ENCODE results near the gene RORB.

RORB gene

DNA sequence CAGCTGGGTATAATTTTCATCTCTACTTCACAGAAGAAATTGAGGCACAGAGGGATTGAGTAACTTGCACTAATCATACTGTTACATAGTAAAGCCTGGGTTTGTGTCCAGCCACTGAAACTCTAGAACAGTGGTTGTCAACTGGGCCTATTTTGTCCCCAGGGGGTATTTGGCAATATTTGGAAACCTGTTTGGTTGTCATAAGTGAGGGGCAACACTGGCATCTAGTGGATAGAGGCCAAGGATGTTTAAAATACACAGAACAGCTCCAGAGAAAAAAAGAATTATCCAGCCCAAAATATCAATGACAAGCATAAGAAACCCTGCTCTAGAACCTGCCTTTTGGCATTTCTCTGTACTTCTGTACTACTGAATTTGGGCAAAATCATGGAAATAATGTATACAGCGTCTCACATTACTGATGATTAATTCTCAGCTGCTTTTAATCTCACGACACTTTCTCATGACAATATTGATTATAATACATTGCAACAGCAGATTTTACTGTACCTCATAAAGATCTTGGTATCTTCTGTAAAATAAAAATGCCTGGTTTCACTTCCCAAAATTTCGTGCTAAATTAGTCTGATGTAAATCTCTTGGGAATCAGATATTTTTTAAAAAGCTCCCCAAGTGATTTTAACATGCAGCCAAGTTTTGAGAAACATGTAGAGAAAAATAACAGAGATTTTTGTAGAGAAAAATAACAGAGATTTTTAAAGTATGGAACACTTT lies 112.7 kb downstream of the RORB start:
- no peak for DNase-seq

GRCh38 chr9:74610523-74611061 lies 113.5 kb downstream of the RORB start:
- no peak for DNase-seq

DNA sequence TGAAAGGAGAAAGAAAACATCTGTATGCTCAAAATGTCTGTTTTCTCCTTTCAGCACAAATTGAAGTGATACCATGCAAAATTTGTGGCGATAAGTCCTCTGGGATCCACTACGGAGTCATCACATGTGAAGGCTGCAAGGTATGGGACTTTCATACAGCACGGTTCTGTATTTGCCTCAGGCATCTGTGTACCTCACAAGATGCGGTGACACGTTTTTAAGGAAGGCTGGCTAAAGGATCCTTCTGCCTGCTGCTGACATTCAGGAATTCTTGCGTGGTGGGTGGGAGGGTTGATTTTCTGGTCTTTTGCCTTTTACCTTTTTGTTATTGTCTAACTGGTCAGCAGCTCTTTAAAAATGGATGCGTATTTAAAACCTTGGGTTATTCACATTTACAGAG lies 133.1 kb downstream of the RORB start:
- no peak for DNase-seq

GRCh38 chr9:74639112-74639511 lies 142.0 kb downstream of the RORB start:
- no peak for DNase-seq

DNA sequence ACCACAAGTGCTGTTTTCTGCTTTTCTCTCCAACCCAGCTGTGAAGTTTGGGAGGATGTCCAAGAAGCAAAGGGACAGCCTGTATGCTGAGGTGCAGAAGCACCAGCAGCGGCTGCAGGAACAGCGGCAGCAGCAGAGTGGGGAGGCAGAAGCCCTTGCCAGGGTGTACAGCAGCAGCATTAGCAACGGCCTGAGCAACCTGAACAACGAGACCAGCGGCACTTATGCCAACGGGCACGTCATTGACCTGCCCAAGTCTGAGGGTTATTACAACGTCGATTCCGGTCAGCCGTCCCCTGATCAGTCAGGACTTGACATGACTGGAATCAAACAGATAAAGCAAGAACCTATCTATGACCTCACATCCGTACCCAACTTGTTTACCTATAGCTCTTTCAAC lies 145.2 kb downstream of the RORB start:
- DNase-seq: no peak

DNA sequence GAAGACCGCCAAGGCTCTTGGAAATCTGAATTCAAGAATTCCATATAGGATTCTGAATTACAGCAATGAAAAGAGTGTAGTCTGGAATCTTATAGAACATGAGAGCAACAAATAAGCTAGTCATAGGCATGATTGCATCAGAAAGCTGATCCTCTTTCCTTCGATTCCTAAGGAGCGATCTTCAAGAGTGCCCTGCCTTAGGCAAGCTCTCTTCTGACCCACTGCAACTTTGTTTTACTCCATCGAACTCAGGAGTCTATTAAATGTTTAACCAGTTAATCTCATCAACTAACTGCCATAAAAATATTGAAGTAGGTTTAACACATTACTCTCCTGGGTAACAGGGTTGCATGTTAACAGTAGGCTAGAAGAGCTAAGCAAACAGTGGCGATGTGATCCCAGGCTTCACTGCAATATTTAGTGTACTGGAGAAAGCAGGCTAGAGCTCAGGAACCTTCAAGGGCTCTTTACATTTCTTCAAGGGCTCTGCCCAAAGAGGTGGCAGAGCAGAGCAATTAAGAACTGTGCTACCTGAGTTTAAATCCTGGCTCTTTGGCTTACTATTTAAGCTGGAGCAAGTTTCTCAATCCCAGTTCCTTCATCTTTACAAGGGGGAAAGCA lies 146.3 kb downstream of the RORB start:
- DNase-seq: no peak

DNA sequence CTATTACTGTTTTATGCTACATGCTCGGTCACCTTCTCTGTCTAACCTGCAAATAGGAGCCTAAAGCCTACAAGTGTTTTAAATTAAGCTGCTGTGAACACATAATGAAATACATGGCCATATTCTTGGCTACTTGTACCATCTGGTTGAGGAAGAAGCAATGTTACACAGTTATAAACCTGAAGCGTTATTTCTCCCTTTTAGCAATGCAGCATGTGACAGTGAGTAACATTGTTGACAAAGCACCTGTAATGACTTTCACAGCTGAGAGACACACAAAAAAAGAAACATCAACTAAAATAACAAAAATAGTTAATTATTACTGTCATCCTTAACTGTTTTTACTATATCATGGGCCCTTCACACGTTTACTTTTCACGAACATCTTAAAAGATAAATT lies 146.9 kb downstream of the RORB start:
- no peak for DNase-seq

GRCh38 chr9:74645007-74645639 lies 148.0 kb downstream of the RORB start:
- DNase-seq: no peak

GRCh38 chr9:74653410-74654080 lies 156.4 kb downstream of the RORB start:
- DNase-seq: no peak

DNA sequence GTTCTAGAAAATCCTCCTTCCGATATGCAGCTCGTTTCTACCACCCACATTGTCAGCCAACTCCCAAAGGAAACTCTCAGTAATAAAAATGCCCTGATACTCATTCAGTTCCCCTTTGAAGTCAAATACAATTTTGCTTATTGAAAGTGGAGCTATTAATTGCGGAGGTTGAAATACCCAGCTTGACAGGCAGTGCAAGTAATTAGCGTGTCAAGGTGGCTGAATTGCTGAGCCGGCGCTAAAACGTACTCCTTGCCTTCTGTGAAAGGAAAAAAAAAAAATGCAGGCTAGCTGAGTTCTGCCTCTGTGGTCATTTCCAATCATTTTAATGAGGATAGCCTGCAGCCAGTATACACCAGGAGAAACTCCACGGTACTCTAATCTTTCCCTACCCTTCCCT lies 165.5 kb downstream of the RORB start:
- DNase-seq: no peak

- no peak for DNase-seq
Observed at GRCh38 chr9:74663439-74663838, 166.3 kb downstream of the RORB start.

- DNase-seq: no peak
Observed at GRCh38 chr9:74666625-74667316, 169.6 kb downstream of the RORB start.

GRCh38 chr9:74672237-74672636 lies 175.1 kb downstream of the RORB start:
- no peak for DNase-seq

- no peak for DNase-seq
Observed at GRCh38 chr9:74674077-74674476, 176.9 kb downstream of the RORB start.

DNA sequence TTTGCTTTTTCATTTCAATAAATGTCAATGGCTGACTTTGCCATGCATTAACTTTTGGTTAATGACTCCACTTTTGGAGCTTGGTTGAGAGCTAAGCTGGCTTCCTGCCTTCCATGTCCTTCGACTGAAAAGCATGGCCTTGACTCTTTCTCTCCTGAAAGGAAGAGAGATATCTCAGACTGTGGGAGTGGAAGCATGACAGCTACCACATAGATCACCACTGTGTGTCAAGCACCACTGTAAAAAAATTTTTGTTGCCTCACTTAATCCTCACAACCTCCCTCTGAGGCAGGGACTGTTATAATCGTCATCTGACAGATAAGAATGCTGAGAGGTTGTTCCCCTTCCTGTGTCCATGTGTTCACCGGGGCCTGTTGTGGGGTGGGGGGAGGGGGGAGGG lies 184.8 kb downstream of the RORB start:
- DNase-seq: no peak

- no peak for DNase-seq
Observed at GRCh38 chr9:74683322-74683721, 186.2 kb downstream of the RORB start.

- DNase-seq: no peak
Observed at GRCh38 chr9:74691058-74691457, 193.9 kb downstream of the RORB start.

- DNase-seq: no peak
Observed at GRCh38 chr9:74696520-74696919, 199.4 kb downstream of the RORB start.

- DNase-seq: no peak
Observed at GRCh38 chr9:74697535-74697934, 200.4 kb downstream of the RORB start.

DNA sequence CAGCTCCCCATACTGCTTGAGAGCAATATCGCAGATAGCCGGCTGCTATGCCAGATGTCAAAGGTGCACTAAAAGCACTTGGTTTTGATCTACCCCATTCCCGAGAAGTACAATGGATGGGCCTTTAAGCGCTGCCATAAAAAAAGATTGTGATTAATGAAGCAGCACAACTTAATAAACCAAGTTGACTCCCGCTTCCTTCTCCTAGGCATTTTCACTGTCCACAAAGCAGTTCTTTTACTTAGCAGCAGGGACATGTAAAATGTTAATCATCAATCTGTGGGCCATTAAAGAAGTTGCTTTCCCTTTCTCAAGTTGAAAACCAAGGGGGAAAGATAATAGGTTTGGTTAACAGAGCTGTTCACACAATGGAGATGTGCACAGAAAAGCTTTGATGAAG lies 214.2 kb downstream of the RORB start:
- no peak for DNase-seq

DNA sequence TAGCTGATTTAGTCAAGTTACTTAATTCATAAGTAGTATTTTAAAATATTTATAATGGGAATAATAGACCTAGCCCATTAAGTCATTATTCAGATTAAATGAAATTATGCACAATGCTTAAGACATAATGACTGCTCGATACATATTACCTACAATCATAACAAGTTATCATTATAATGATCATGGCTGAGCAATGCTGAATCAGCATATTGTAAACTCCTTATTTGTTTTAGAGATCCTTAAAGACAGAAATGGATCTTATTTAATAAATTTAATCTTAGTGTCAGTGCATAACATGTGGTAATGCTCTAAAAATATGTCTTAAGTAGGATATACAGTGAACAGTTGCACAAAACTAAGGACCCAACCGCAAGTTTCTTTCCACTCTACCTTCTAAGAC lies 221.6 kb downstream of the RORB start:
- no peak for DNase-seq

DNA sequence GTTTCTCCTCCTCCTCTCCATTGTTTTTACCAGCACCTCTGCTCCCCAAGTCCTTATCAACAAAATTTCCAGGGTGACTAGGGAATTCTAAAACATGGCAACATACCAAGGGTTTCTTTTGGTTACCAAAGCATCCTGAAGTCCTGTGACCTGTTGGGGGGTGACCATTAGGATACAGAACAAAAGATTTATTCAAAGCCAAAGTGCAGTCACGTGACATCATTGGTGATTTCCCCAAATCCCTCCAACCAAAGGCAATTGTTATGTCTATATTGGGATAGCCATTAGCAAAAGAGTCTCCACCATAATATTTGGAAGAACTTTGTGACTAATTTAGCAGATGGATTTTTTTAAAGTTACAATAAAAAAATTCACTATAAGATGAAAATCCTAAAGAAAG lies 222.2 kb downstream of the RORB start:
- DNase-seq: no peak
